Stimulated activated CD8-positive, alpha-beta memory T cell treated with anti-CD3 and anti-CD28 coated beads, Interleukin-7, amount 100 ng/mL, for 48 hours (primary cell): ENCODE data around the gene NT5C1B.

Experiments
- DNase-seq, 2 donors: peaks; one replicate each; pipeline ENCODE4 v3.0.0-alpha.2; 2020; ENCODE audit warnings: low read depth in 1 of 2; ENCODE audit errors: extremely low read depth in 1 of 2

Gene NT5C1B

GRCh38 chr2:18600255-18600613, 10.9 kb upstream of the NT5C1B start:
- DNase-seq: no peak

GRCh38 chr2:18599509-18600254, 10.3 kb upstream of the NT5C1B start:
- no peak for DNase-seq

GRCh38 chr2:18598848-18599484, 9.6 kb upstream of the NT5C1B start:
- no peak for DNase-seq

GRCh38 chr2:18597618-18598017, 8.2 kb upstream of the NT5C1B start:
- DNase-seq: no peak

GRCh38 chr2:18596993-18597392, 7.6 kb upstream of the NT5C1B start:
- no peak for DNase-seq

- DNase-seq: no peak
Measured at GRCh38 chr2:18593496-18593895, 4.1 kb upstream of the NT5C1B start.

- no peak for DNase-seq
Measured at GRCh38 chr2:18592372-18592771, 3.0 kb upstream of the NT5C1B start.

GRCh38 chr2:18588802-18589201, 567 bp downstream of the NT5C1B start:
- DNase-seq: no peak

GRCh38 chr2:18588049-18588448, 1.3 kb downstream of the NT5C1B start:
- DNase-seq: no peak

- DNase-seq: no peak
Measured at GRCh38 chr2:18585526-18585925, 3.8 kb downstream of the NT5C1B start.

- no peak for DNase-seq
Measured at GRCh38 chr2:18584608-18584954, 4.8 kb downstream of the NT5C1B start.

GRCh38 chr2:18583905-18584607, 5.3 kb downstream of the NT5C1B start:
- no peak for DNase-seq

- no peak for DNase-seq
Measured at GRCh38 chr2:18580606-18581005, 8.8 kb downstream of the NT5C1B start.

GRCh38 chr2:18578033-18578432, 11.3 kb downstream of the NT5C1B start:
- no peak for DNase-seq

- no peak for DNase-seq
Measured at GRCh38 chr2:18566145-18566769, 23.1 kb downstream of the NT5C1B start.

GRCh38 chr2:18560797-18561085, 28.6 kb downstream of the NT5C1B start:
- no peak for DNase-seq

GRCh38 chr2:18560031-18560796, 29.2 kb downstream of the NT5C1B start, which contains the start of gene RDH14:
RDH14 (minus strand) TSS chr2:18560653; CDS start chr2:18560572, 81 bp downstream.
- peak; percentile 81 to 86 for DNase-seq

GRCh38 chr2:18559531-18560030, 29.8 kb downstream of the NT5C1B start:
- no peak for DNase-seq

GRCh38 chr2:18558458-18558857, 30.9 kb downstream of the NT5C1B start:
- no peak for DNase-seq

GRCh38 chr2:18557121-18557520, 32.2 kb downstream of the NT5C1B start:
- DNase-seq: no peak
